H9 (cell line): Measurements from ENCODE around the gene BBS4. TPM values are rescaled to one million over a fixed set of nuclear protein-coding genes. Genes with fewer than 3 reads are reported as not detected.

ENCODE experiments used
- DNase-seq: peaks from one replicate; pipeline ENCODE4 v3.0.0-alpha.2; 2017
- H2AFZ ChIP-seq: one replicate; pipeline ENCODE4 v1.6.1; 2013; ENCODE audit warnings: mild to moderate bottlenecking, low read length, control low read depth, moderate library complexity
- H2AK5ac ChIP-seq: 2 replicates; pipeline ENCODE4 v1.6.1; 2013; ENCODE audit warnings: low read length, control low read depth, mixed read lengths; ENCODE audit not compliant: insufficient read length
- H2BK120ac ChIP-seq: one replicate; pipeline ENCODE4 v1.6.1; 2013; ENCODE audit warnings: low read depth, mild to moderate bottlenecking, low read length, control low read depth, inconsistent platforms; ENCODE audit not compliant: poor library complexity, severe bottlenecking
- H2BK12ac ChIP-seq: 2 replicates; pipeline ENCODE4 v1.6.1; 2013; ENCODE audit warnings: low read length, control low read depth, mixed read lengths, low read depth; ENCODE audit not compliant: insufficient read length
- H2BK15ac ChIP-seq: 2 replicates; pipeline ENCODE4 v1.6.1; 2013; ENCODE audit warnings: low read depth, low read length, control low read depth
- H2BK20ac ChIP-seq: one replicate; pipeline ENCODE4 v1.6.1; 2013; ENCODE audit warnings: low read depth, mild to moderate bottlenecking, low read length, control low read depth, inconsistent platforms; ENCODE audit not compliant: poor library complexity, severe bottlenecking
- H2BK5ac ChIP-seq: 2 replicates; pipeline ENCODE4 v1.6.1; 2013; ENCODE audit warnings: low read length, control low read depth, mixed read lengths; ENCODE audit not compliant: insufficient read length
- H3K14ac ChIP-seq: 2 replicates; pipeline ENCODE4 v1.6.1; 2013; ENCODE audit warnings: low read length, control low read depth; ENCODE audit not compliant: insufficient read depth
- H3K18ac ChIP-seq: 2 replicates; pipeline ENCODE4 v1.6.1; 2013; ENCODE audit warnings: low read depth, mild to moderate bottlenecking, mixed read lengths, low read length, control low read depth; ENCODE audit not compliant: insufficient read length
- H3K23ac ChIP-seq: 2 replicates; pipeline ENCODE4 v1.6.1; 2013; ENCODE audit warnings: low read length, control low read depth, mixed read lengths, low read depth; ENCODE audit not compliant: insufficient read length
- H3K23me2 ChIP-seq: 2 replicates; pipeline ENCODE4 v1.6.1; 2013; ENCODE audit warnings: low read depth, mild to moderate bottlenecking, mixed read lengths, low read length, control low read depth; ENCODE audit not compliant: insufficient read length, poor library complexity, severe bottlenecking
- H3K27ac ChIP-seq: 2 replicates; pipeline ENCODE4 v1.5.1; 2013; ENCODE audit warnings: low read length, control low read depth, mixed read lengths, low read depth; ENCODE audit not compliant: insufficient read length
- H3K27me3 ChIP-seq: 2 replicates; pipeline ENCODE4 v1.6.1; 2013; ENCODE audit warnings: low read length, control low read depth, inconsistent platforms; ENCODE audit not compliant: insufficient read depth
- H3K4ac ChIP-seq: 2 replicates; pipeline ENCODE4 v1.6.1; 2013; ENCODE audit warnings: low read depth, mild to moderate bottlenecking, control low read depth, inconsistent platforms, low read length, moderate library complexity
- H3K4me1 ChIP-seq: 2 replicates; pipeline ENCODE4 v1.6.1; 2013; ENCODE audit warnings: low read length, control low read depth, inconsistent platforms; ENCODE audit not compliant: insufficient read depth
- H3K4me2 ChIP-seq: 2 replicates; pipeline ENCODE4 v1.6.1; 2013; ENCODE audit warnings: low read length, control low read depth, mixed read lengths; ENCODE audit not compliant: insufficient read length, insufficient read depth
- H3K56ac ChIP-seq: 2 replicates; pipeline ENCODE4 v1.6.1; 2013; ENCODE audit warnings: low read depth, mild to moderate bottlenecking, mixed read lengths, low read length, control low read depth; ENCODE audit not compliant: insufficient read length
- H3K79me1 ChIP-seq: 2 replicates; pipeline ENCODE4 v1.6.1; 2013; ENCODE audit warnings: low read depth, mild to moderate bottlenecking, moderate library complexity, low read length, control low read depth, inconsistent platforms; ENCODE audit not compliant: insufficient read depth, poor library complexity, severe bottlenecking
- H3K79me2 ChIP-seq: 2 replicates; pipeline ENCODE4 v1.6.1; 2013; ENCODE audit warnings: low read length, control low read depth, inconsistent platforms; ENCODE audit not compliant: insufficient read depth
- H3K9ac ChIP-seq: 2 replicates; pipeline ENCODE4 v1.6.1; 2013; ENCODE audit warnings: low read length, control low read depth, mixed read lengths; ENCODE audit not compliant: insufficient read length; ENCODE audit errors: extremely low read depth
- H3K9me3 ChIP-seq: one replicate; pipeline ENCODE4 v1.6.1; 2013; ENCODE audit warnings: low read depth, low read length, inconsistent platforms; ENCODE audit not compliant: control insufficient read depth
- H3T11ph ChIP-seq: one replicate; pipeline ENCODE4 v1.6.1; 2013; ENCODE audit warnings: mild to moderate bottlenecking, low read length, control low read depth, inconsistent platforms
- H4K20me1 ChIP-seq: one replicate; pipeline ENCODE4 v1.6.1; 2013; ENCODE audit not compliant: control insufficient read depth, insufficient read length, insufficient read depth
- H4K5ac ChIP-seq: 2 replicates; pipeline ENCODE4 v1.6.1; 2013; ENCODE audit warnings: low read depth, mild to moderate bottlenecking, mixed read lengths, low read length, control low read depth; ENCODE audit not compliant: insufficient read length
- H4K8ac ChIP-seq: replicated peaks from 2 replicates; pipeline ENCODE4 v1.6.1; 2013; ENCODE audit warnings: low read length, control low read depth, mixed read lengths, low read depth; ENCODE audit not compliant: insufficient read length
- H4K91ac ChIP-seq: 2 replicates; pipeline ENCODE4 v1.6.1; 2013; ENCODE audit warnings: low read depth, mild to moderate bottlenecking, moderate library complexity, mixed read lengths, low read length, control low read depth; ENCODE audit not compliant: insufficient read length
- H3K27ac Mint-ChIP-seq, 3 experiments: 2 replicates in 2 of 3; 3 replicates in 1 of 3; pipeline ENCODE4 v1.8.0; 2020 to 2021; ENCODE audit warnings: mixed read lengths in 3 of 3, mild to moderate bottlenecking in 1 of 3, moderate library complexity in 1 of 3
- H3K27me3 Mint-ChIP-seq: 2 replicates; pipeline ENCODE4 v1.8.0; 2021; ENCODE audit warnings: low read depth, mild to moderate bottlenecking, moderate library complexity, mixed read lengths
- H3K36me3 Mint-ChIP-seq, 3 experiments: 2 replicates in 2 of 3; 3 replicates in 1 of 3; pipeline ENCODE4 v1.8.0; 2020 to 2021; ENCODE audit warnings: low read depth in 3 of 3, mixed read lengths in 3 of 3; ENCODE audit not compliant: insufficient read depth in 1 of 3
- H3K4me1 Mint-ChIP-seq, 2 experiments: 2 replicates each; pipeline ENCODE4 v1.8.0; 2020; ENCODE audit warnings: mixed read lengths in 2 of 2
- H3K4me3 Mint-ChIP-seq, 2 experiments: 2 replicates in 1 of 2; 3 replicates in 1 of 2; pipeline ENCODE4 v1.8.0; 2020 to 2021; ENCODE audit warnings: mild to moderate bottlenecking in 2 of 2, mixed read lengths in 2 of 2, moderate library complexity in 1 of 2
- H3K9me3 Mint-ChIP-seq, 2 experiments: 2 replicates in 1 of 2; 3 replicates in 1 of 2; pipeline ENCODE4 v1.8.0; 2020; ENCODE audit warnings: mild to moderate bottlenecking in 2 of 2, mixed read lengths in 2 of 2, moderate library complexity in 1 of 2
- WGBS: extraction: QIAGEN DNeasy Blood & Tissue Kit; methylation state at CpG from one replicate; pipeline ENCODE4 v1.1.7; 2013; ENCODE audit warnings: missing lambda C conversion rate, low lambda C conversion rate, mixed read lengths; ENCODE audit not compliant: insufficient read length; ENCODE audit errors: extremely low coverage; 5-methylcytosine and 5-hydroxymethylcytosine counted together
- total RNA-seq: library from RNA; stranded (reverse); gene quantifications from 2 replicates; pipeline ENCODE4 v1.2.1, GENCODE V29; 2021
- TF ChIP-seq, protein P1 (sequence below): fragments of 200-600 bp; sonication (generic); conservative IDR thresholded peaks from 3 replicates; pipeline ENCODE4 v1.8.0; 2021; ENCODE audit warnings: antibody characterized with exemption, mild to moderate bottlenecking

The BBS4 gene
- total RNA-seq, 1 experiment from 2014 or later, result 27.3 TPM

DNA sequence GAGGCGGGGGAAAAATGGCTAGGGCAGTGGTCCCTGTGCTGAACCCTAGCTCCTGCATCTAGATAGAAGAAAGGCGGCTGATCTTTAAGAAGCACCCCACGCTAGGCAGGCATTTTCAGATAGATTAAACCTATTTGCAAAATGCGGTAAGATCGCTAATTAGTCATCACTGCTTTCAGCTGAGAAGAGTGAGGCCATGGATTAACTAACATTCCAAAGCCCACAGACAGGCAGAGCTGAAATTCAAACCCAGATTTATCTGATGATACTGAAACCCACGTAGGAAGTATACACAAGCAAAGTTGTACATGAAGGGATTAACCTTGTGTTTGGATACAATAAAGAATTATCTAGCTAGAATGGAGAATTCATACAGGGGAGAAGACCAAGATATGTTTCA, 92.8 kb downstream of the BBS4 start:
- peaks cover 15 to 21% of the 10 kb centered on the region in 2 experiments for H3K4me1 Mint-ChIP-seq
- H4K5ac ChIP-seq, result no peak overlapping the region

More for the DNA sequence above, 92.8 kb downstream of the BBS4 start:
- H3K4me1 ChIP-seq, result peaks cover 9% of the 10 kb centered on the region; the same call in 1 of the 2 replicates
- no CpG with 5 or more reads among the region's 6 CpGs for WGBS
- H2BK120ac ChIP-seq, result no peak overlapping the region
- no peaks in the 10 kb centered on the region for H4K20me1 ChIP-seq
- TF ChIP-seq, protein P1, sequence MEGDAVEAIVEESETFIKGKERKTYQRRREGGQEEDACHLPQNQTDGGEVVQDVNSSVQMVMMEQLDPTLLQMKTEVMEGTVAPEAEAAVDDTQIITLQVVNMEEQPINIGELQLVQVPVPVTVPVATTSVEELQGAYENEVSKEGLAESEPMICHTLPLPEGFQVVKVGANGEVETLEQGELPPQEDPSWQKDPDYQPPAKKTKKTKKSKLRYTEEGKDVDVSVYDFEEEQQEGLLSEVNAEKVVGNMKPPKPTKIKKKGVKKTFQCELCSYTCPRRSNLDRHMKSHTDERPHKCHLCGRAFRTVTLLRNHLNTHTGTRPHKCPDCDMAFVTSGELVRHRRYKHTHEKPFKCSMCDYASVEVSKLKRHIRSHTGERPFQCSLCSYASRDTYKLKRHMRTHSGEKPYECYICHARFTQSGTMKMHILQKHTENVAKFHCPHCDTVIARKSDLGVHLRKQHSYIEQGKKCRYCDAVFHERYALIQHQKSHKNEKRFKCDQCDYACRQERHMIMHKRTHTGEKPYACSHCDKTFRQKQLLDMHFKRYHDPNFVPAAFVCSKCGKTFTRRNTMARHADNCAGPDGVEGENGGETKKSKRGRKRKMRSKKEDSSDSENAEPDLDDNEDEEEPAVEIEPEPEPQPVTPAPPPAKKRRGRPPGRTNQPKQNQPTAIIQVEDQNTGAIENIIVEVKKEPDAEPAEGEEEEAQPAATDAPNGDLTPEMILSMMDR, result no peak
- no peak overlapping the region for H3K4me3 Mint-ChIP-seq
- no peak overlapping the region for H2BK15ac ChIP-seq
- no peak overlapping the region for H2AK5ac ChIP-seq
- no peak overlapping the region for H3K4me2 ChIP-seq
- peaks cover 16% of the 10 kb centered on the region; the same call in 1 of the 2 replicates for H3K79me2 ChIP-seq
- H3K18ac ChIP-seq, result no peak overlapping the region
- peaks cover 6% of the 10 kb centered on the region for H3K79me1 ChIP-seq
- no peak overlapping the region for H2AFZ ChIP-seq
- H3K9me3 ChIP-seq, result no peaks in the 10 kb centered on the region
- no peak overlapping the region for H4K91ac ChIP-seq
- no peak overlapping the region for H3T11ph ChIP-seq
- peak overlapping the region in 1 of 3 experiments; percentile 4; a peak in 1 of 7 replicates for H3K27ac Mint-ChIP-seq
- no peak for DNase-seq
- no peak overlapping the region for H3K27ac ChIP-seq
- no peak overlapping the region for H2BK5ac ChIP-seq
- H3K23me2 ChIP-seq, result peaks cover 3% of the 10 kb centered on the region
- no peaks in the 10 kb centered on the region for H3K27me3 Mint-ChIP-seq
- H3K27me3 ChIP-seq, result no peaks in the 10 kb centered on the region
- H3K56ac ChIP-seq, result no peak overlapping the region
- no peak overlapping the region for H3K4ac ChIP-seq
- no peak overlapping the region for H3K14ac ChIP-seq
- no peak overlapping the region for H2BK12ac ChIP-seq
- H2BK20ac ChIP-seq, result no peak overlapping the region
- no peak overlapping the region for H3K23ac ChIP-seq
- peaks cover 6 to 24% (median 19%) of the 10 kb centered on the region in 3 experiments; a peak in 6 of 7 replicates for H3K36me3 Mint-ChIP-seq
- H3K9me3 Mint-ChIP-seq, result no peaks in the 10 kb centered on the region
- H4K8ac ChIP-seq, result no peak overlapping the region
- H3K9ac ChIP-seq, result no peak overlapping the region
